ENCODE measurements around the gene SRL. TPM values are rescaled to one million over a fixed set of nuclear protein-coding genes. Genes with fewer than 3 reads are reported as not detected.
"Not testable (repeated sequence)": the region's sequence is repeated elsewhere in the genome, so short reads cannot be mapped to it uniquely, and the experiment has no call there.

The SRL gene
- total RNA-seq, 4 donors from 2014 or later = 0.35 to 1.7 (median 0.63) TPM

DNA sequence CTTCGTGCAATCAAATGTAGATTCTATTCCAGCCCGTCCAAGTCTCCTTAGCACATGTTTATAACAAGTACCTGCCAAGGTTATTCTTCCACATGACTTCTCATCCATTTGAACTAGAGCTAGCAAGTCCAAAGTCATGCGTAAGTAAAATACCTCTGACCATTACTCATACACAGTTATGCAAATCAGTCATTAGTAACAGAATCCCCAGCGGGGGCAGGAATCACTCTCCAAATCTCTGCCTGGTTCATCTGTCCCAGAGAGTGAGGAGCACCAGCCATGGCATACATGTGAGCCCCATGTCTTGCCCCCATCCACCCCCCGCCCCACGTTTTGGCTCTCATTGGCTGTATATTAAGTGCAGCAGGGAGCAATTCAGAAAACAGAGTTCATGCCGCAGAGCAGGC is 27.7 kb downstream of the SRL start:
- TF ChIP-seq, protein P1, sequence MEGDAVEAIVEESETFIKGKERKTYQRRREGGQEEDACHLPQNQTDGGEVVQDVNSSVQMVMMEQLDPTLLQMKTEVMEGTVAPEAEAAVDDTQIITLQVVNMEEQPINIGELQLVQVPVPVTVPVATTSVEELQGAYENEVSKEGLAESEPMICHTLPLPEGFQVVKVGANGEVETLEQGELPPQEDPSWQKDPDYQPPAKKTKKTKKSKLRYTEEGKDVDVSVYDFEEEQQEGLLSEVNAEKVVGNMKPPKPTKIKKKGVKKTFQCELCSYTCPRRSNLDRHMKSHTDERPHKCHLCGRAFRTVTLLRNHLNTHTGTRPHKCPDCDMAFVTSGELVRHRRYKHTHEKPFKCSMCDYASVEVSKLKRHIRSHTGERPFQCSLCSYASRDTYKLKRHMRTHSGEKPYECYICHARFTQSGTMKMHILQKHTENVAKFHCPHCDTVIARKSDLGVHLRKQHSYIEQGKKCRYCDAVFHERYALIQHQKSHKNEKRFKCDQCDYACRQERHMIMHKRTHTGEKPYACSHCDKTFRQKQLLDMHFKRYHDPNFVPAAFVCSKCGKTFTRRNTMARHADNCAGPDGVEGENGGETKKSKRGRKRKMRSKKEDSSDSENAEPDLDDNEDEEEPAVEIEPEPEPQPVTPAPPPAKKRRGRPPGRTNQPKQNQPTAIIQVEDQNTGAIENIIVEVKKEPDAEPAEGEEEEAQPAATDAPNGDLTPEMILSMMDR (IDR thresholded peaks at IDR 0.05) = no peak
- TF ChIP-seq POLR2A (IDR thresholded peaks at IDR 0.05) = peak in 1 of 2 donors; percentile 23
- H3K36me3 ChIP-seq = no peaks in the 10 kb centered on the region
- no peaks in the 10 kb centered on the region for H3K27me3 ChIP-seq
- H3K27ac ChIP-seq = peak overlapping the region in 3 of 4 donors; percentile 74 to 91 (median 83)
- H3K9me3 ChIP-seq = no peaks in the 10 kb centered on the region
- H3K4me3 ChIP-seq = no peak overlapping the region
- peak in 2 of 3 donors; percentile 59 to 61 for DNase-seq
- H3K4me1 ChIP-seq = peaks cover 0 to 15% (median 0%) of the 10 kb centered on the region in 4 donors

DNA sequence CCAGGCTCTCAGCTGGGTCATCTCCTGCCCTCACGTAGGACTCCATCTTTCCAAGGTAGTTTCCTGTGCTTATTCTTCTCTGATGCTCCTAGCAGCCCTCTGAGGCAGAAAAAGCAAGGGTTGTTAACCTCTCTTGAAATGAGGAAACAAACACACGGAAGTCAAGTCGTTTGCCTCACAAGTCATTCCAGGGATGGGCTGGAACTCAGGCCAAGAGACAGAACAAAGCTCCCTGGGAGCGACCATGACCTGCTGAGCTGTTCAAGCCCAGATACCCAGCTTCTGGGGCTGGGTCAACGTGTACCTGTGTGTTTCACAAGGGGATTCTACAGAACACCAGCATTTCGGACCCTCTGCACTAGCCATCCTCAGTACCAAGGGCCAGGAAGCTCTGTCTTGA is 28.1 kb downstream of the SRL start:
- DNase-seq = peak in 2 of 3 donors; percentile 71 to 78
- Histone ChIP-seq H3K27ac (peak overlapping the region in 3 of 4 donors; percentile 74 to 91 (median 83)), H3K4me3 (no peak overlapping the region), H3K4me1 (peaks cover 0 to 15% (median 0%) of the 10 kb centered on the region in 4 donors), H3K36me3 (no peaks in the 10 kb centered on the region), H3K9me3 (no peaks in the 10 kb centered on the region), H3K27me3 (no peaks in the 10 kb centered on the region)
- TF ChIP-seq, protein P1 (IDR thresholded peaks at IDR 0.05) = no peak
- no peak for TF ChIP-seq POLR2A (IDR thresholded peaks at IDR 0.05)

DNA sequence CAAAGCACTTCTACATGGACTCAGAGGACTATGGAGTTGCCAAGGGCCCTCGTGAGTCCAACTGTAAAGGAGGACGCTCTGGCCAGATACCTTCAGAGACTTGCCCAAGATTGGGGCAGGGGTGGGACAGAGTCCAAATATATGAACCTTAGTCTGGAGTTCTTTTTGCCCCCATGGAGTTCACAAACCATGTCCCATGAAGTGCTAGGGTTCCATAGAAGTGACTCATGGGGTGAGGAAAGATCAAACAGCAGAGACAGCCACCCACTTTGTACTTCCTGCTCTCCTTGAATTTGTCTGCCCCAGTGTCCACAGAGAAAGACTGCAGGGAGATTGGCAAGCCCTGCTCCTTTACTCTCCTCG is 29.0 kb downstream of the SRL start:
- H3K4me3 ChIP-seq = no peak overlapping the region
- peak overlapping the region in 3 of 4 donors; percentile 74 to 88 (median 83) for H3K27ac ChIP-seq
- H3K27me3 ChIP-seq = no peaks in the 10 kb centered on the region
- peaks cover 0 to 14% (median 0%) of the 10 kb centered on the region in 4 donors for H3K4me1 ChIP-seq
- no peaks in the 10 kb centered on the region for H3K9me3 ChIP-seq
- TF ChIP-seq POLR2A (IDR thresholded peaks at IDR 0.05) = no peak
- TF ChIP-seq, protein P1 (IDR thresholded peaks at IDR 0.05) = peak in 3 of 6 experiments; percentile 14 to 30 (median 16)
- no peaks in the 10 kb centered on the region for H3K36me3 ChIP-seq
- DNase-seq = peak in 1 of 3 donors; percentile 55

DNA sequence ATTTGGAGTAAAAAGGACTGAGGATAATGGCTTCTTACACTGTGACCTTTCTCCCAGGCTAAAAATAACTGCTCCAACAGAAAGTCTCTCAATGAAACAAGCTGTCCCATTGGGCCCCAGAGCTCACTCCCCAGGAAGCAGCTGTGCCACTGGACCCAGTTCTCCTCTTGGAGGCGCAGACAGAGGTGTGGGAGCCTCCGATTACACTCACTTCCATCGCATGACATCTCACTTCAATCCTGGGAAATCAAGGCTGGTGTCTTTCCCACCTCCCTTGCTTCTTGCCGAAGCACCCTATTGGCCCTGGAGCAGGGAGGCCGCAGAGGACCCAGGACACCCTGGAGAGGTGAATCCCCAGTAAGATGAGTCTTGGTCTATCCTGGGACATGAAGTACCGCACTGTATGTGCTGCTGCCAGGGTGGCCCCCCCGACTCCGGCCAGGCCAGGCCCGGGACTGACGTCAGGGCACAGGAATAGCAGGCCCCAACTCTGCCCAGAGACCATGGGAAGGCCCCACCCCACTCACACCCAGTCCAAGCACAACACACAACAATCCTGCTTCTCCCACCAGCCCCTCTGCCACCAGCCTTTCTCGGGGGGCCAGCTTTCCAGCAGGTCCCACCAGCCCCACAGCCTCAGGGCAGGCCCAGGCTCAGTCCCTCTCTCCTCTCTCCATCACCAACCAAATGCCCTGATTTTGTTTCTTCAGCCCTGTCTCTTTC is 29.5 kb downstream of the SRL start:
- no peaks in the 10 kb centered on the region for H3K36me3 ChIP-seq
- H3K27ac ChIP-seq = peak overlapping the region in 3 of 4 donors; percentile 74 to 88 (median 83)
- TF ChIP-seq, protein P1 (IDR thresholded peaks at IDR 0.05) = no peak
- no peak for TF ChIP-seq POLR2A (IDR thresholded peaks at IDR 0.05)
- no peaks in the 10 kb centered on the region for H3K9me3 ChIP-seq
- peaks cover 0 to 8% (median 0%) of the 10 kb centered on the region in 4 donors for H3K4me1 ChIP-seq
- no peaks in the 10 kb centered on the region for H3K27me3 ChIP-seq
- no peak overlapping the region for H3K4me3 ChIP-seq
- DNase-seq = no peak

DNA sequence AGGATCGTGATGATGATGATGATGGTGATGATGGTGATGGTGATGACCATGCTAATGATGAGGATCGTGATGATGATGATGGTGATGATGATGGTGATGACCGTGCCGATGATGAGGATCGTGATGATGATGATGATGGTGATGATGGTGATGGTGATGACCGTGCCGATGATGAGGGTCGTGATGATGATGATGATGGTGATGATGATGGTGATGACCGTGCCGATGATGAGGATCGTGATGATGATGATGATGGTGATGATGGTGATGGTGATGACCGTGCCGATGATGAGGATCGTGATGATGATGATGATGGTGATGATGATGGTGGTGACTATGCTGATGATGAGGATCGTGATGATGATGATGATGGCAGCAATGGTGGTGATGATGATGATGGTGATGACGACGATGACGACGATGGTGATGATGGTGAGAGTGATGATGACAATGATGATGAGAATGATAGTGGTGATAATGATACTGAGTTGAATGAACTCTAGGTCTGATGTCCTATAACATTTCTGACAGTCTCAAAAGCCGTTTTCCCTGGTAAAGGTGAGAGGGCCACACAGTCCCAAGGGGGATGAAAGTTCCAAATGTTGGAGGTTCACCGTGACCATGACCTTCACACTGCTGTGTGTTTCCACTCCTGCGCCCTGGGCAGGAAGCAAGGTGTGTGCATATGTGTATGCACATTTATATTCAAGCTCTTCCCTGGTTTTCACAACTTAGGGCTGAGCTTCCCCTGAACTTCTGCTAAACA is 30.3 kb downstream of the SRL start:
- peak overlapping the region in 3 of 4 donors; percentile 74 to 88 (median 83) for H3K27ac ChIP-seq
- not testable (repeated sequence) for H3K4me1 ChIP-seq, H3K4me3 ChIP-seq, H3K9me3 ChIP-seq, DNase-seq, H3K27me3 ChIP-seq, H3K36me3 ChIP-seq

DNA sequence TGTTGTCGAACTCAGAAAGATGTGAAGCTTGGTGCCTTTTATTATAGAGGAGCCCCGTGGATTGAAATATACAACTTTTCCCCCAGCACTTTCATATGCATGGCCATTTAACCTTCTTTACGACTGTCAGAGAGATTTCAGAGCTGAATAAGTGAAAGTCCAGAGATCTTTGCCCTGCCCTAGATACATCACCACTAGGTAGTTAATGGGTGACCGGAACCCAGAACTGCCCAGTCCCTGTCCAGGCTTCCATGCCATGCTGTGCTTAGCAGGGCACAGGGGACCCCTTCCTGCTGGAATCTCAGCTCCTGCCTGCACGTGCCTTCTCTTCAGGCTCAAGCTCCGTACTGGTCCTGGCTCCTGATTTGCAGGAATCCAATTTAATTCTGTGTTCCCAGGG is 32.2 kb downstream of the SRL start:
- peak overlapping the region in 2 of 4 donors; percentile 63 to 77 for H3K27ac ChIP-seq
- H3K36me3 ChIP-seq = no peaks in the 10 kb centered on the region
- no peaks in the 10 kb centered on the region for H3K9me3 ChIP-seq
- TF ChIP-seq, protein P1 (IDR thresholded peaks at IDR 0.05) = no peak
- no peak for TF ChIP-seq POLR2A (IDR thresholded peaks at IDR 0.05)
- peak in 1 of 3 donors; percentile 56 for DNase-seq
- H3K27me3 ChIP-seq = no peaks in the 10 kb centered on the region
- H3K4me3 ChIP-seq = no peak overlapping the region
- peaks cover 0 to 3% (median 0%) of the 10 kb centered on the region in 4 donors for H3K4me1 ChIP-seq
